Measurements from ENCODE around the gene SLC4A1AP.

The SLC4A1AP gene

DNA sequence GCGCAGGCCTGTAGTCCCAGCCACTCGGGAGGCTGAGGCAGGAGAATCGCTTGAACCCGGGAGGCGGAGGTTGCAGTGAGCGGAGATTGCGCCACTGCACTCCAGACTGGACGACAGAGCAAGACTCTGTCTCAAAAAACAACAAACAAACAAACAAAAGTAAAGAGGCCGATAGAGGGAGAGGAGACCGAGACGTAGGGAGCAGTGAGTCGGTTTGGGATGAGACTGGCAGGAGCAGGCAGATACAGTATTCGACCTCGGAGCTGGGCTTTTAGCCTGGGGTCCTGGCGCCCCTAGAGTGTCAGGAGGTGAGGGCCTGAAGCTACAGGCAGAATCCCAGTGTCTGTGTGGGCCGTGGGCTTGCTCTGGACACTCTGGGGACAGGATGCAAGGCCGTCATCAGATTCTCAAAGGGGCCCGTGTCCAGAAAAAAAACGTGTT, 51.2 kb downstream of the SLC4A1AP start:
- no peaks in the 10 kb centered on the region for H3K9me3 ChIP-seq (ENCODE audit: insufficient read depth, low read depth, low read length)
- H3K4me3 ChIP-seq (ENCODE audit: low read length) = peak overlapping the region; percentile 79
- no peaks in the 10 kb centered on the region for H3K36me3 ChIP-seq (ENCODE audit: insufficient read depth, low read depth, low read length)
- H3K9ac ChIP-seq (ENCODE audit: low read depth, low read length) = peak overlapping the region; percentile 70
- no peak overlapping the region for H3K27ac ChIP-seq (ENCODE audit: low read length)
- no peaks in the 10 kb centered on the region for H3K4me1 ChIP-seq (ENCODE audit: insufficient read depth, low read length)
- peaks cover 32% of the 10 kb centered on the region for H3K27me3 ChIP-seq (ENCODE audit: insufficient read depth, low read length)

DNA sequence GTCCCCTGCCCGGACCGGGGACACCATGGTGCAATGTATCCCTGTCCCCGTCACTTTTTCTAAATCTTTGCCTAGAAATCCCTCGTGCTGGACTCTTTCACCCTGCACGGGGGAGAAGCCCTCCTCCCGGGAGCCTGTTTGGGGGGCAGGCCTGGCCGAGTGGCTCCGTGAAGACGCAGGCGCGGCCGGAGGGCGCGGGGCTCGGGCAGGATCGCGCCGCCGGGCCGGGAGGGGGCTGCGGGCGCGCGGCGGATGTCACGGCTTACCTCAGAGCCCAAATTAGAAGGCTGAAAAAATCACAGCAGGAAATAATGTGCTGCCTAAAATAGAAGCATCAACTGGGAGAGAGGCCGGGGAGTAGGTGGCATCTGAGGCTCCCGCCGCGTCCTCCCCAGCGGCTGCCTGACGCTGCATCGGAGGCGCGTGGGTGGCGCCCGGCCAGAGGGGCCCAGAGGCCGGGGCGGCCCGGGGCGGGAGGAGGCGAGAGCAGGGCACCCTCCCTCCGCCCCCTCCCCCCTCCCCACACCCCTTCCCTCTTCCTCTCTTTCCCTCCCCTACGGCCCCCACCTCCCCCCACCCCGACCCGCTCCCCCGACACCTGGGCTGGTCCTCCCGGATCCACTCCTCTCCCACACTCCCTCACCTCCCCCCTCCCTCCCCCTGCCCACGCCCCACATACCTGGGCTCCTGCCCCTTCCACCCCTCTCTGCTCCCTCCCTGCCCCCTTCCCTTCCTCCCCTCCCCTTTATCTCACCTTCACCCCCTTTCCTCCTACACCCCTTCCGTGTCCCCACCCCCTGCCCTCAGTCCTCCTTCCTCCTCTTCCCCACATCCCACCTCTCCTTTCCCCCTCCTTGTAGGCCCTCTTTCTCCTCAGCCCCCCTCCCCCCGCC, 51.9 kb downstream of the SLC4A1AP start:
- Histone ChIP-seq H3K9ac (ENCODE audit: low read depth, low read length) (peak overlapping the region; percentile 70), H3K4me1 (ENCODE audit: insufficient read depth, low read length) (no peaks in the 10 kb centered on the region), H3K36me3 (ENCODE audit: insufficient read depth, low read depth, low read length) (no peaks in the 10 kb centered on the region), H3K27me3 (ENCODE audit: insufficient read depth, low read length) (peaks cover 32% of the 10 kb centered on the region), H3K27ac (ENCODE audit: low read length) (no peak overlapping the region), H3K9me3 (ENCODE audit: insufficient read depth, low read depth, low read length) (no peaks in the 10 kb centered on the region), H3K4me3 (ENCODE audit: low read length) (peak overlapping the region; percentile 79)

DNA sequence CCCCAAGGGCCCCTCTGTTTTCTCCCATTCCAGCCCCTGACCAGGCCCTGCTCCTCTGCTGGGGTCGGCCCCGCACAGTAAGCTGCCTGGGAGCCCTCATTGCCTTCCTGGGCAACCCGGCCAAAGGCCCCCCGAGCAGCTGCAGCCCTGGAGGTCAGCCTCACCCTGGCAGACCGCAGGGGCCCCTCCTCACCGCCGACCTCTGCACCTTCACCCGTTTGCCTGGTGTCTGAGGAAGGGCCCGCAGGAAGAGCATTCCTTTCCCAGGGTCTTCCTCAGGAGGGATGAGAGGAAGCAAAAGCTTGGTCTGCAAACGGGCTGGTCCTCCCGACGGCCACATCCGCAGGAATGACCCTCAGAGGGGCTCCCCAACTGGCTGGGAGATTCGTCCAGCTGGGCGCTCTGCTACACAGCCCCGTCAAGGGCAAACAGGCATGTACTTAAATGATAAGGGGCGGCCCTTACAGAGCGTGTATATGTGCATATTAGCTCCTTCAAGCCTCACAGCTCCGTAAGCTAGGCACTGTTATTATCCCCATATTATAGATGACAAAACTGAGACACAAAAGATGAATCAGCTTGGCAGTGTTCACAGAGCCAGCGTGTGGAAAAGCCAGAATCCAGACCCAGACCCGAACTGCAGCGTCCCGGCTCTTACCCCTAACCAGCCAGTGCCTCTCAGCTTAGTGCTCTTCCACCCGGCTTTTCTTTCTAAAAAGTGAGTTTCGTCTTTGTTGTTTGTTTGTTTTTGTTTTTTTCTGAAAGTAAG, 52.8 kb downstream of the SLC4A1AP start:
- Histone ChIP-seq H3K4me1 (ENCODE audit: insufficient read depth, low read length) (no peaks in the 10 kb centered on the region), H3K27ac (ENCODE audit: low read length) (no peak overlapping the region), H3K27me3 (ENCODE audit: insufficient read depth, low read length) (peaks cover 32% of the 10 kb centered on the region), H3K4me3 (ENCODE audit: low read length) (peak overlapping the region; percentile 62), H3K36me3 (ENCODE audit: insufficient read depth, low read depth, low read length) (no peaks in the 10 kb centered on the region), H3K9me3 (ENCODE audit: insufficient read depth, low read depth, low read length) (no peaks in the 10 kb centered on the region), H3K9ac (ENCODE audit: low read depth, low read length) (no peak overlapping the region; the same call in 1 of the 2 replicates)

DNA sequence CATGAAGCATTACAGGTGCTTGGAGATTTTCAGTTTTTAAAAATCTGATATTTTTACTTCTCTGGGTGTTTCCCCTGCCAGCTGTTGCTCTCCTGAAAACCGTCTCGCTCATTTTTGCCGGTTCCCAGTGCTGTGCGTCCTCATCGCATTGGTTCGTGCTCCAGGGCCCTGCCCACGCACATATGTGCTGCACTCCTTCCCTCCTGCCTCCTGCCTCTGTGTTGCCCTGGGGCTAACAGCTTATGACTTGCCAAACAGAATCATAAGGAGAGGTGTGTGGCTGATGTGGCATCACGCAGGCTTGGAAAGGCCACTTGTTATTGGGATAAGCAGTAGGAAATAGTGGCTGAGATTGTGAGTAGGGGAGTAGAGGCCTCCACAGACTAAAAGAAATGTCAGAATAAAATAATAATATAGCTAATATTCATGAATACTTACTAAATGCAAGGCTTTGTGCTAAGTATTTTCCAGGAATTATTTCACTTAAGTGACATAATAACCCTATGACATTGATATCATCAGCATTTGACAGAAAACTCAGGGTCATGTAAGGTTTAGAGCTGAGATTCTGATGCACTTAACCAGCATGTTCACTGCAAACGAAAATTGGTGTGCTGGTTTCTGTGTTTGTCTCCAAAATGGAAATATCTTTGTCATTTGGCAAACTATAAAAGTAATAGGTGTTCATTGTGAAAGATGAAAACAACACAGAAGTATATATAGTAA, 53.5 kb downstream of the SLC4A1AP start:
- H3K9ac ChIP-seq (ENCODE audit: low read depth, low read length) = no peak overlapping the region; the same call in 1 of the 2 replicates
- H3K27me3 ChIP-seq (ENCODE audit: insufficient read depth, low read length) = peaks cover 32% of the 10 kb centered on the region
- no peaks in the 10 kb centered on the region for H3K9me3 ChIP-seq (ENCODE audit: insufficient read depth, low read depth, low read length)
- H3K4me1 ChIP-seq (ENCODE audit: insufficient read depth, low read length) = no peaks in the 10 kb centered on the region
- no peak overlapping the region for H3K27ac ChIP-seq (ENCODE audit: low read length)
- peak overlapping the region; percentile 62; the same call in 1 of the 2 replicates for H3K4me3 ChIP-seq (ENCODE audit: low read length)
- no peaks in the 10 kb centered on the region for H3K36me3 ChIP-seq (ENCODE audit: insufficient read depth, low read depth, low read length)

DNA sequence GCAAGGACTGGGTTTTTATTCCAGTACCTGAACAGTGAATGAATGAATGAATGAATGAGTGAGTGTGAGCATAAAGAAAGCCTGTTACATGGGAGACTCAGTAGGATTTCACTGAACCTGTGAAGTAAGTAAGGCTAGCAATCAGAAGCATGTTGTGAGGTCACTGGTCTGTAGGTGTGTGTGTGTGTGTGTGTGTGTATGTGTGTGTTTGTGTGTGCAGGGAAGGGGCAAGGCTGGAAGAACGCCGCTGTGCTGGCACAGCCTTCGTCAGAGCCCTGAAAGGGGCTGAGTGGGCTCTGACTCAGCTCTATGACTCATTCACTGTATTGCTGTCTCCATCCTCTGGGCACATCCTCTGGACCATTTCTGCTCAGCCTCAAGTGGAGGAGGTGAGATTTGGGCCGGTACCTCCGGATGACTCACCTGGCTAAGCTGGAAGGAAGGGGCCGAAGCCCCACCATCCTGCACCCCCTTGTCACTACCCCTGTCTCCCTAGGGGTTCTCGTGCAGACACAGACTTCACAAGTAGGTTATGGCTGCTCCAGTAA, 56.4 kb downstream of the SLC4A1AP start:
- Histone ChIP-seq H3K4me3 (ENCODE audit: low read length) (no peak overlapping the region), H3K4me1 (ENCODE audit: insufficient read depth, low read length) (peaks cover 18% of the 10 kb centered on the region), H3K27ac (ENCODE audit: low read length) (no peak overlapping the region)

DNA sequence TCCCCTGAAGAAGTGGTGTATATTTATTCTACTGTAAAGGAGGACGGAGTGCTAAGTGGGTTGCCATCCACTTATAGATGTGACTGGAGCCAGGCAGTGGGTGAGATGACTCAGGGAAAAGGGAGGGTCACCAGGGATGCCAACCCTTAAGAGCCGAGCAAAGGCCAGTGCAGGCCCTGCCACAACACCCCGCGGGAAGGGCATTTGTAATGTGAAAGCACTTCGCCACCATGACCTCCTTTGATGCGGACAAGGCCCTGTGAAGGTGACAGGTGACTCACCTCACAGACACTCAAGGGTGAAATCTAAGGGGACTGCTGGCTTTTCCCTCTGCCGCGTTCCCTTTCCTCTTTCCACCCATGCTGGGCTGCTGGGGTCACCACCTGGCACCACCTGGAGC, 57.6 kb downstream of the SLC4A1AP start:
- Histone ChIP-seq H3K9me3 (ENCODE audit: insufficient read depth, low read depth, low read length) (no peaks in the 10 kb centered on the region), H3K27me3 (ENCODE audit: insufficient read depth, low read length) (peaks cover 14% of the 10 kb centered on the region), H3K4me1 (ENCODE audit: insufficient read depth, low read length) (peaks cover 22% of the 10 kb centered on the region), H3K4me3 (ENCODE audit: low read length) (no peak overlapping the region), H3K9ac (ENCODE audit: low read depth, low read length) (no peak overlapping the region), H3K27ac (ENCODE audit: low read length) (no peak overlapping the region), H3K36me3 (ENCODE audit: insufficient read depth, low read depth, low read length) (no peaks in the 10 kb centered on the region)

More for the DNA sequence above, 56.4 kb downstream of the SLC4A1AP start:
- Histone ChIP-seq H3K36me3 (ENCODE audit: insufficient read depth, low read depth, low read length) (no peaks in the 10 kb centered on the region), H3K9ac (ENCODE audit: low read depth, low read length) (no peak overlapping the region), H3K27me3 (ENCODE audit: insufficient read depth, low read length) (peaks cover 22% of the 10 kb centered on the region), H3K9me3 (ENCODE audit: insufficient read depth, low read depth, low read length) (no peaks in the 10 kb centered on the region)

DNA sequence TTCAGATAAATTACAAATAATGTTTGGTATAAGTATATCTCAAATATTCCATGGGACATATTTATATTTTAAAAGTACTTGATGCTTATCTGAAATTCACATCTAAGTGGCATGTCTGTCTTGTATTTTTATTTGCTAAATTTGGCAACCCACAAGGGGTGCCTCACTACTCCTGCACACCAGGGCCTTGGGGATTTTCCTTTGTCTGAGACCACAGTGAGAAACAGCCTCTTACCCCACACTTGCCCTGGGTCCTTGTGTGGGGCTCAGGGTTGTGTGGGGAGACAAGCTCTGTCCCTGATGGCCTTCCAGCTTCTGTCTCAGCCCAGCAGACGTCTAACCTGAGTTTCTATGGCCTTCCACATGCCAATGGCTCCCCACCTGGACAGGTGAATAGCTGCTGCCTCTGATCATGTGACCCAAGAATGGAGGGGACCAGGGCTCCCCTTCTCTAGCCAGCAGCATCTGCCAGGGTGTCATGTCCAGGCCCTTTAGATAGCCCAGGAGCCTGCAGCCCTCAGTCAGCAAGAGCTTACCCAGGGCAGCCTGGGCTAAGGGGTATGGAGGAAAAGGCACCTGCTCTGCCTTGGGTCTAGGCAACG, 58.3 kb downstream of the SLC4A1AP start:
- peaks cover 8% of the 10 kb centered on the region for H3K27me3 ChIP-seq (ENCODE audit: insufficient read depth, low read length)
- H3K4me1 ChIP-seq (ENCODE audit: insufficient read depth, low read length) = peaks cover 22% of the 10 kb centered on the region
- no peaks in the 10 kb centered on the region for H3K9me3 ChIP-seq (ENCODE audit: insufficient read depth, low read depth, low read length)
- H3K4me3 ChIP-seq (ENCODE audit: low read length) = no peak overlapping the region
- H3K9ac ChIP-seq (ENCODE audit: low read depth, low read length) = no peak overlapping the region
- H3K36me3 ChIP-seq (ENCODE audit: insufficient read depth, low read depth, low read length) = no peaks in the 10 kb centered on the region
- no peak overlapping the region for H3K27ac ChIP-seq (ENCODE audit: low read length)

DNA sequence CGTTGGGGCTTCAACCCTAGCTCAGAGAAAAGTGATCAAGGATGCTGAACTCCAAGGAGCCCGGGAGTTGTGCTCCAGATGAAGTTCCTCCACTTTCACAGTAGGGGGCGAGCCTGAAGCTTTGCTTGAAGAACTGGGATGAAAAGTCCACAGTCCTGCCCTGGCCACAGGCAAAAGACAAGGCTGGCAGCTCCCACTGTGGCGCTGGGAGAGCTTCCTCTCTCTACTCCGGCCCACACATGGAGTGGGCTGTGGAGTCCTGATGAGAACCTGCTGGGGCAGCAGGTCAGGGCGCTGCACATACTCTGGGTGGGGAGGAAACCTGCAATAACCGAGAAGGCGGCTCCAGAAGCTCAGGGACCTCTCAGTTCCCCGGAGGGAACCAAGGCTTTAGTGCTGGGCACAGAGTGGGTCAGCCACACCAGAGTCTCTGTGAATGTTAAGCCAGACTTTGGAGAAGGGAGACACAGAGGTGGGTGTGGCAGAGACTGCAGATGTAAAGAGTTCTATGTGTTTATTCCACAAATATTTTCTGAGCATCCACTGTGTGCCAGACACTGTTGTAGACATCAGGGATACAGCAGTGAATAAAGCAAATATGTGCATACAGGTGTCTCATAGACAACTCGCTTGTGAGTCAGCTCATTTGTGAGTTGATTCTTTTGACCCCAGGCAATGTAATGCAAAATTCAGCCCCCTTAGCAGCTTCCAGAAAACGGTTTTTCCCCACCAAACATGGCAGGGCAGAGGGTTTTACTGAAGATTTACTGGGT, 59.9 kb downstream of the SLC4A1AP start:
- Histone ChIP-seq H3K4me1 (ENCODE audit: insufficient read depth, low read length) (peaks cover 22% of the 10 kb centered on the region), H3K36me3 (ENCODE audit: insufficient read depth, low read depth, low read length) (no peaks in the 10 kb centered on the region), H3K9ac (ENCODE audit: low read depth, low read length) (peak overlapping the region; percentile 9; the same call in 1 of the 2 replicates), H3K9me3 (ENCODE audit: insufficient read depth, low read depth, low read length) (no peaks in the 10 kb centered on the region), H3K27ac (ENCODE audit: low read length) (no peak overlapping the region), H3K4me3 (ENCODE audit: low read length) (no peak overlapping the region), H3K27me3 (ENCODE audit: insufficient read depth, low read length) (no peaks in the 10 kb centered on the region)

DNA sequence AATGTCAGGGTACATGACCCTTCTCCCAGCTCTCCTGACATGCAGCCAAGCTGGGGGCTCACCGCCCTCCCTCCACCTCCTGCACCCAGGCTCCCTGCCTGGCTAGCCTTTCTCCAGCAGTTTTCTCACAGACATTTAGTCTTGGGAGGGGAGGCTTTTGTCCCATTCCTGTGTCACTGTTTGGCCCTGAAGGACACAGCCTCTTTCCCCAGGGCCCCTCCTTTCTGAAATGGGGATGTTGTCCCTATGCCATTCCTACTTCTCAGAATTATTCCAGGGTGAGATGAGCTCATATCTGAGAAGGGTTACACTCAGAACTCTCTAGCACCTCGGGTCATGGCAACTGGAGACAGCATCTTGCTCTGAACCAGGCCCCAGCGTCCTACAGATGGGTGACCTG, 60.5 kb downstream of the SLC4A1AP start:
- Histone ChIP-seq H3K4me3 (ENCODE audit: low read length) (no peak overlapping the region), H3K36me3 (ENCODE audit: insufficient read depth, low read depth, low read length) (no peaks in the 10 kb centered on the region), H3K9me3 (ENCODE audit: insufficient read depth, low read depth, low read length) (no peaks in the 10 kb centered on the region), H3K9ac (ENCODE audit: low read depth, low read length) (peak overlapping the region; percentile 9; the same call in 1 of the 2 replicates), H3K27me3 (ENCODE audit: insufficient read depth, low read length) (no peaks in the 10 kb centered on the region), H3K27ac (ENCODE audit: low read length) (peak overlapping the region; percentile 39), H3K4me1 (ENCODE audit: insufficient read depth, low read length) (peaks cover 22% of the 10 kb centered on the region)

DNA sequence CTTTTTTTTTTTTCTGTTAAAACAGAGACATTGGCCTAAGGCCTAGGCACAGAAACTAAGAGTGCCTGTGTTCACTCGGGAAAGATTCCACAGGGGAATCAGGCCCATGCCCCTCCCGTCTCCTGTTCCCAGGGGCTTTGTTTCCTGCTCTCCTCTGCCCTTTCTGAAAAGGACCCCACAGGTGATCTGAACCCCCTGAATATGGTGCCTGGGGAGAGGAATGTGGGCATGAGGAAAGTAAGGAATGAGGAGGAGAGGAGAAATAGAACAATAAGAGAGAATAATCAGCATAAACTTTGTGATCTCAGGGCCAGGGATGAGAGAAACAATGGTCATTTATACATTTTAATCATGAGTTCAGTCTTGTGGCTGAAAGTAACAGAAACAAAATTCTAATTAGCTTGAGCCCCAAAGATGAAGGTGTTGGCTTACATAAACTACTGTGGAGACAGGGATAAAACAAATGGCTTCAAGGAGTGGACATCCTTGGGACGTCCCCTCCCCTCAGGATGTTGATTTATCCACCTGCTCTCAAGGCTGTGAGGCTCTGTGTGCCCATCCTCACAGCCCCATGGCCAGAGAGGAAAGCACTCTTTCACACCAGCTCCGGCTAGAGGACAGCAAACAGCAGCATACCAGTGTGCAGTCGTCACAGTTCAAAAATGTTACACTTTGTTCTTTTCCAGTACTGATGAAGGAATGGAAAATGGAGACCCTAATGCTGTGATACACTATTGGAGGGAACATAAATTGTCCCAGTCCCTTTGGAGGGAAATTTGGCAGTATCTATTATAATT, 61.4 kb downstream of the SLC4A1AP start:
- Histone ChIP-seq H3K4me3 (ENCODE audit: low read length) (no peak overlapping the region), H3K4me1 (ENCODE audit: insufficient read depth, low read length) (peaks cover 22% of the 10 kb centered on the region), H3K27me3 (ENCODE audit: insufficient read depth, low read length) (no peaks in the 10 kb centered on the region)

More for the DNA sequence above, 61.4 kb downstream of the SLC4A1AP start:
- Histone ChIP-seq H3K9me3 (ENCODE audit: insufficient read depth, low read depth, low read length) (no peaks in the 10 kb centered on the region), H3K9ac (ENCODE audit: low read depth, low read length) (peak overlapping the region; percentile 35; the same call in 1 of the 2 replicates), H3K27ac (ENCODE audit: low read length) (peak overlapping the region; percentile 30), H3K36me3 (ENCODE audit: insufficient read depth, low read depth, low read length) (no peaks in the 10 kb centered on the region)

Measured in iPS-20b (cell line).